ENCODE results near the gene JCHAIN. TPM values are rescaled to one million over a fixed set of nuclear protein-coding genes. Genes with fewer than 3 reads are reported as not detected.

JCHAIN gene
- total and polyA plus RNA-seq, 2 of the 4 experiments (the other 2 are of a cell fraction): 0.72 to 0.86 TPM

- H4K8ac ChIP-seq (ENCODE audit: low read depth in 2 of 2, low read length in 2 of 2): no peak overlapping the region
- H3K56ac ChIP-seq (ENCODE audit: extremely low read depth, insufficient read depth, low read length): no peak overlapping the region
- no peak overlapping the region for H2BK120ac ChIP-seq (ENCODE audit: low read depth, low read length)
- H3K4me1 ChIP-seq (ENCODE audit: control insufficient read depth, insufficient read depth, low read length): no peaks in the 10 kb centered on the region
- ChIA-PET POLR2A (ENCODE audit: unreplicated experiment) (no interaction called here), CTCF (no interaction called here)
- H4K20me1 ChIP-seq (ENCODE audit: insufficient read depth, low read length): no peaks in the 10 kb centered on the region
- H3K79me1 ChIP-seq (ENCODE audit: low read depth in 1 of 2, low read length in 2 of 2): no peaks in the 10 kb centered on the region
- H3K23ac ChIP-seq (ENCODE audit: low read depth, low read length): no peak overlapping the region
- H3K14ac ChIP-seq (replicated peaks; ENCODE audit: low read depth, low read length): no peak overlapping the region
- in situ Hi-C loops (cut with MboI; ENCODE audit: low sequenced_read_pairs) (loop anchor here (25.0 kb wide), 1 partner anchor 1093 kb away; no protein-coding TSS in a partner anchor), intact Hi-C loops (cut with micrococcal nuclease) (no loop called here), dilution Hi-C loops (cut with HindIII; ENCODE audit: low sequenced_read_pairs, unreplicated experiment) (no loop called here)
- no peak overlapping the region for H2BK5ac ChIP-seq (ENCODE audit: low read depth, low read length, poor library complexity, severe bottlenecking)
- no peak for DNase-seq
- no peak overlapping the region for H3K18ac ChIP-seq (ENCODE audit: low read depth, low read length)
- H3K4me3 ChIP-seq (ENCODE audit: insufficient read depth, low read depth, low read length): no peak overlapping the region
- H3K9me3 ChIP-seq (ENCODE audit: control insufficient read depth, insufficient read depth, low read length): no peaks in the 10 kb centered on the region
- H4K91ac ChIP-seq (ENCODE audit: insufficient read depth, low read depth, low read length): no peak overlapping the region
- WGBS, 2 experiments (ENCODE audit: extremely low coverage in 2 of 2, insufficient read length in 1 of 2): no CpG with 5 or more reads among the region's 2 CpGs
- ATAC-seq (ENCODE audit: low read depth): no peak
- no peak overlapping the region for H2BK20ac ChIP-seq (ENCODE audit: low read depth, low read length)
- no peaks in the 10 kb centered on the region for H3K9me1 ChIP-seq (ENCODE audit: insufficient read depth, low read length)
- no peak overlapping the region for H2AK5ac ChIP-seq (ENCODE audit: low read depth, low read length)
- no peak overlapping the region for H2AK9ac ChIP-seq (replicated peaks; ENCODE audit: low read depth, low read length, poor library complexity)
- peaks cover 2% of the 10 kb centered on the region; the same call in 1 of the 2 replicates for H3K27me3 ChIP-seq (ENCODE audit: control insufficient read depth, insufficient read depth, low read length)
- no peak overlapping the region for H3K9ac ChIP-seq (ENCODE audit: low read depth, low read length)
- TF ChIP-seq CTCF (conservative IDR thresholded peaks at IDR 0.05; ENCODE audit: low read depth, low read length) (no peak), SMC3 (IDR thresholded peaks at IDR 0.05; ENCODE audit: low read depth, low read length) (no peak), BHLHE40 (IDR thresholded peaks at IDR 0.05; ENCODE audit: low read depth, low read length) (no peak), MAZ (IDR thresholded peaks at IDR 0.05; ENCODE audit: borderline replicate concordance, low read depth, low read length) (no peak), CEBPB (IDR thresholded peaks at IDR 0.05; ENCODE audit: low read depth, low read length) (no peak), RAD21 (IDR thresholded peaks at IDR 0.05; ENCODE audit: low read length) (no peak), FOS (IDR thresholded peaks at IDR 0.05; ENCODE audit: low read depth, low read length) (no peak), POLR2A (IDR thresholded peaks at IDR 0.05; ENCODE audit: low read depth, low read length) (no peak), MAFK (IDR thresholded peaks at IDR 0.05; ENCODE audit: low read depth, low read length) (no peak), RFX5 (IDR thresholded peaks at IDR 0.05; ENCODE audit: low read depth, low read length) (no peak), ELK1 (IDR thresholded peaks at IDR 0.05; ENCODE audit: borderline replicate concordance, low read depth, low read length) (no peak), CHD1 (IDR thresholded peaks at IDR 0.05; ENCODE audit: low read depth, low read length) (no peak), USF2 (IDR thresholded peaks at IDR 0.05; ENCODE audit: low read depth, low read length) (no peak), NFE2L2 (IDR thresholded peaks at IDR 0.05; ENCODE audit: low read depth, low read length) (no peak), RCOR1 (IDR thresholded peaks at IDR 0.05; ENCODE audit: insufficient replicate concordance, low read length) (no peak), MXI1 (IDR thresholded peaks at IDR 0.05; ENCODE audit: borderline replicate concordance, low read depth, low read length) (no peak)
- H3K4me2 ChIP-seq (ENCODE audit: low read depth, low read length): no peak overlapping the region
- no peak overlapping the region for H4K5ac ChIP-seq (ENCODE audit: low read depth, low read length)
- no TSS peak for BruUV-seq (replicated peaks)
- no peaks in the 10 kb centered on the region for H3K36me3 ChIP-seq (ENCODE audit: control insufficient read depth, insufficient read depth, low read length)
- H3K27ac ChIP-seq (ENCODE audit: insufficient read depth, low read length): no peak overlapping the region
- no peak overlapping the region for H3K4ac ChIP-seq (ENCODE audit: low read depth, low read length)
- H2AFZ ChIP-seq (replicated peaks; ENCODE audit: low read length, poor library complexity): no peak overlapping the region
- H2BK15ac ChIP-seq (ENCODE audit: low read depth, low read length): no peak overlapping the region
Measured at GRCh38 chr4:70619778-70620177, 46.5 kb downstream of the JCHAIN start.

Measured in IMR-90 (cell line).